ENCODE results near the gene N4BP2L2.

GRCh38 chr13:32472194-32472621 is 66.4 kb downstream of the N4BP2L2 start:
- TF ChIP-seq CTCF (conservative IDR thresholded peaks at IDR 0.05 in 1 of 2, IDR thresholded peaks at IDR 0.05 in 1 of 2; ENCODE audit: extremely low read depth in 1 of 2, insufficient read depth in 1 of 2, low read depth in 1 of 2, low read length in 2 of 2) (no peak), EZH2 (IDR thresholded peaks at IDR 0.05; ENCODE audit: borderline replicate concordance, low read length) (no peak)
